Activated naive CD8-positive, alpha-beta T cell (primary cell): ENCODE measurements around the gene PHF8.

Experiments
- H3K27ac Mint-ChIP-seq: one replicate; pipeline ENCODE4 v1.8.0; 2021; ENCODE audit warnings: mixed read lengths
- H3K27me3 Mint-ChIP-seq: one replicate; pipeline ENCODE4 v1.8.0; 2021; ENCODE audit warnings: mixed read lengths
- H3K36me3 Mint-ChIP-seq: one replicate; pipeline ENCODE4 v1.8.0; 2021; ENCODE audit warnings: mixed read lengths
- H3K4me1 Mint-ChIP-seq: one replicate; pipeline ENCODE4 v1.8.0; 2021; ENCODE audit warnings: low read depth, mixed read lengths
- H3K4me3 Mint-ChIP-seq: one replicate; pipeline ENCODE4 v1.8.0; 2021; ENCODE audit warnings: mild to moderate bottlenecking, mixed read lengths
- H3K9me3 Mint-ChIP-seq: one replicate; pipeline ENCODE4 v1.8.0; 2021; ENCODE audit warnings: low read depth, mixed read lengths

Gene PHF8

DNA sequence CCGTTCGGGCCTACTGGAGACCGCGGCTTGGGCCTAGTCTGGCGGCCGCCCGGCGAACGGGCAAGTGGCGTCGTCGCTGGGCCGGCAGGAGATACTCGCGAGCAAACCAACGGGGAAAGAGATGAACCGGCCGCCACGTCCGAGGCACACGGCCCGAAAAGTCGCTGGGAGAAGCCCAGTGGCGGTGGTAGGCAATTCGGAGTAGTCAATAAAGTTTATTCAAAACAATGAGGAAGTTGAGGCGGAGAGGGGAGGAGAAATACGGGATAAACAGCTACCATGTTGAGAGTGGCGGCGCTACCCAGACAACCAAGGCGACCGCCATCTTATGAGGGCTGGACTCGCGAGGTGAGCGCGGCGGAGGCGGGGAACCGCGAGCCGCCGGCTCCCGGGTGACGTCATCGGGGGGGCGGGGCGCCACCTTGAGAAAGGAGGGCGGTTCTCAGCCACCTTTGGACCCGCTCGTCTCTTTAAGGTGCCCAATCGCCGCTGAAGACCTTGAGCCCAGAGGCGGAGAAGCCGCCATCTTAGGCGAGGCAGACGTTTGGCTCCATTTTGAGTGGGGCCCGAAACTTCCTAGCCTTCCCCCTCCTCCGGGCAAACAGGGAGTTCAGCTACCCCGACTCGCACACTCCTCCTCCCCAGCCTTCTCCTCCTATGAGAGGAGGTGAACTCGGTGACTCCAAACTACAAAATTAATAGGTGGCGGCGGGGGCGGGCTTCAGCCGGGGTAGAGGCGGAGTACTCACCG lies at the start of gene PHF8:
Gene PHF8, minus strand, starts transcription at position 348 of the 751 bp plus-strand sequence. CDS start 1,745 bp downstream, outside the sequence.
- Mint-ChIP-seq H3K27ac (peak within 1 kb of the TSS; percentile 94), H3K9me3 (no peaks in the 10 kb centered on the region), H3K36me3 (no peaks in the 10 kb centered on the region), H3K4me1 (peaks cover 16% of the 10 kb centered on the region), H3K27me3 (no peaks in the 10 kb centered on the region), H3K4me3 (peak within 1 kb of the TSS; percentile 96)

DNA sequence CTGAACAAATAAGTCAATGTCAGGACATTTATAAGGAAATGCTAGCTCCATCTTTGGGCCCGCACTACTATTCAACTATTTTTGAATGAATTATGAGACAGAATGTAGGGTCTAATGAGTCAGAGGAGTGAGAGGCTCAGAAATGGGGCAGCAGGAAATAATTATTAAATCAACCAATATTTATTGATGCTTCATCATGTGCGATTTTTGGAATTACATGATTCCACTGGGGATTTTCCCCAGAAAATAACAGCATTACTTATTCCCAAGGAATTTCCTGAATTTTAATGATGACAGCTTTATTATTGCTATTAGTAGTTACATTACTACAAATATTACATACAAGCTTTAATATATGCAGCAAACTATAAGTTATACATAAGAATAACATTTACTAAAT lies 49.3 kb upstream of the PHF8 start:
- Mint-ChIP-seq H3K4me1 (no peaks in the 10 kb centered on the region), H3K4me3 (no peak overlapping the region), H3K27ac (no peak overlapping the region), H3K36me3 (no peaks in the 10 kb centered on the region), H3K27me3 (no peaks in the 10 kb centered on the region), H3K9me3 (no peaks in the 10 kb centered on the region)

DNA sequence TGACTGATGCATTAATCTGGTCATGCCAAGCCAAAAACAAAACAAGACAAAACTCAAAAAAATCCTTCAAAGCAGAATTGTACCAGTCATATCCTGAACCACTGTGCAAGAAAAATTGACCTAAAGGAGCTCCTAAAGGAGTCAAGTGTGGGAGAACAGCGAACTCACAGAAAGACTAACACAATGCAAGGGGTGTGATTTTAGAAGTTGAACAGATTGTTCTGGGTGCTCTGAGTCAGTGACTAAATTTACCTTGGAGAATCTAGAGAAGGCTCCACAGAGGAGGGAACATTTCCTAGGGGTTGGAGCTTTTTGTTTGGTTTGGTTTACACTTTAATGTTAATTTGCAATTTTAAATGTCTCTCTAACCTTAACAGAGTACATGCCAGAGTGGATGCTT lies 48.9 kb upstream of the PHF8 start:
- H3K4me3 Mint-ChIP-seq: no peak overlapping the region
- no peaks in the 10 kb centered on the region for H3K36me3 Mint-ChIP-seq
- no peak overlapping the region for H3K27ac Mint-ChIP-seq
- H3K9me3 Mint-ChIP-seq: no peaks in the 10 kb centered on the region
- no peaks in the 10 kb centered on the region for H3K27me3 Mint-ChIP-seq
- H3K4me1 Mint-ChIP-seq: no peaks in the 10 kb centered on the region

DNA sequence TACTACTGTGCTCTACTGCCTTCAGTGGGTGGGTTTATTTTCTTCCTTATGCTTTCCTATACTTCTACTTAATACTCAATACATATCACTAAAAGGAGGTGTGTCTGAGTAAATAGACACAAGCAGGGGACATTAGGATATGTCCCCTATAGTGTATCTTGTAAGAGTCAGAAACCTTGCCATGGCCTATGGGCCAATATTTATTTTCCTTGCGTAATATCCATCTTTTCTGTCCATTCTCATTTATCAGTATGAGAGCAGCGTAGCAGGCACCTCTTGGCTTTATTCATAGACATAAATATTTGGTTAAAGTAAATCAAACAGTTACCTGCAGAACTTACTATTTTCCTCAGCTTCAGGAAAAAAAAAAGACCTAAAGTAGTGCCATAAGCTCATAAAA lies 46.6 kb upstream of the PHF8 start:
- H3K4me3 Mint-ChIP-seq: no peak overlapping the region
- H3K4me1 Mint-ChIP-seq: no peaks in the 10 kb centered on the region
- peaks cover 3% of the 10 kb centered on the region for H3K36me3 Mint-ChIP-seq
- H3K27me3 Mint-ChIP-seq: no peaks in the 10 kb centered on the region
- H3K9me3 Mint-ChIP-seq: no peaks in the 10 kb centered on the region
- no peak overlapping the region for H3K27ac Mint-ChIP-seq

DNA sequence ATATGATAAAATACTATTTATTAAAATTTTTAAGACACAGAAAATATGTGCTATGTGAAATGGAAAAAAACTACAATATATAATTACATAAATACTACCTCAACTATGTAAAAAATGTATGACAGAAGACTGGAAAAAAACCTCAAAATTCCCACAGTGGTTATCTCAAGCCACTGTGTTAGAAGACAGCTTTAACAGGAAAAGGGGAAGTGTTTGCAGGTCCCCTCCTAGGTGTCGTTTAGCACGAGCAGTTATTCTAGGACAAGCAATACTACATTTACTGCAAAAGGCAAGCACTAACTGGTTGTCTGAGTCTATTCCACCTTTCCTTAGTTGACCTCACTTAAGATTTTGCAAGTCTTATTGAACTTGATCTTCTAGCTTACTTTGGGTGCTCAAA lies 44.9 kb upstream of the PHF8 start:
- Mint-ChIP-seq H3K36me3 (peaks cover 3% of the 10 kb centered on the region), H3K4me3 (no peak overlapping the region), H3K4me1 (no peaks in the 10 kb centered on the region), H3K27me3 (no peaks in the 10 kb centered on the region), H3K9me3 (no peaks in the 10 kb centered on the region), H3K27ac (no peak overlapping the region)

DNA sequence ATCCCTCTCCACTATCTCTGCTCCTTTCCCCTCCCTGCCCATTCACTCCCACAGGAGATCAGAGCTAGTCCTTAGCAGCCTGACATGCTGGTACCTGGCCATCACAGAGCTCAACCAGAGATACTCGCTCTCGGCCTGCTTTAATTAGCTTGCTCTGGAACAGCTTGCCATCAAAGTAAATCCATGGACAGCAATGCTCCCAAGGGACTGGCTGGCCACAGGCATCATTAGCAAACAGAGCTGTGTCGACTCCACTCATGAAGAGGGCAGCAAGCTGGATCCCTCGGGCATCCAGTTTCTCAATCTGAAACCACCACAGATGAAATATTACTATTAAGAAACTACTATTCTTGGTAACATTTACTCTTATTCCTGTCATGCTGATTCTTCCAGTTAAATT lies 43.4 kb upstream of the PHF8 start:
- H3K4me3 Mint-ChIP-seq: no peak overlapping the region
- no peaks in the 10 kb centered on the region for H3K4me1 Mint-ChIP-seq
- peaks cover 3% of the 10 kb centered on the region for H3K36me3 Mint-ChIP-seq
- H3K27ac Mint-ChIP-seq: no peak overlapping the region
- H3K27me3 Mint-ChIP-seq: no peaks in the 10 kb centered on the region
- no peaks in the 10 kb centered on the region for H3K9me3 Mint-ChIP-seq

DNA sequence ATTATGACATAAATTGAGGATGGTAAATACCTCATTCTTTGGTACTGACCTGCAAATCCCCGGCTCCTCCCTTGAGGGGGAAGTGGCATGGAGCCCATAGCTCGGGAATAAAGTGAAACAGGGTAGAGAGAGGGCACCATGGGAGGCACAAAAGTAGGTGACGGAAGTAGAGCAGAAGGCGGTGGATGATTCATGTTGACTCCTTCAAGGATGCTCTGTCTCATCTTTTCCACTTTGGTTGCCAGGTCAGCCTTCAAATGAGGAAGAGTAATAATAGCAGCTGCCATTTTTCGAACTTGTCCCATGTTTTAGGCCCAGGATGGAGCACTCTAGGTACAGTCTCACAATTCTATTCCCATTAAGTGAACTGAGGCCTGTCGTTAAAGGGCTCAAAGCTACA lies 41.4 kb upstream of the PHF8 start:
- Mint-ChIP-seq H3K4me1 (no peaks in the 10 kb centered on the region), H3K4me3 (no peak overlapping the region), H3K9me3 (no peaks in the 10 kb centered on the region), H3K36me3 (peaks cover 3% of the 10 kb centered on the region), H3K27ac (no peak overlapping the region), H3K27me3 (no peaks in the 10 kb centered on the region)

DNA sequence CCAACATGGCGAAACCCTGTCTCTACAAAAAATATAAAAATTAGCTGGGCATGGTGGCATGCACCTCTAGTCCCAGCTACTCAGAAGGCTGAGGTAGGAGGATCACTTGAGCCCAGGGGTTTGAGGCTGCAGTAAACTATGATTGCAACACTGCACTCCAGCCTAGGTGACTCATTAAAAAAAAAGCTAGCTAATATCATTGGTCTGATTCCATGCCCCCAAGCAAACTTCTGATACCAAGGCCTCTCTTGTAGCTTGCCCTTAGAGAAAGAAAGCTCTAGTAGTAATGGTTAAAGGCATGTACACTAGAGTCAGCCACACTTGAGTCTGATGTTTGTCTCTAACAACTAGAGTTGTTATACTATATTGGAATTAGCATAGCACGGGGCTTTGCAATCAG lies 32.6 kb upstream of the PHF8 start:
- H3K36me3 Mint-ChIP-seq: no peaks in the 10 kb centered on the region
- no peak overlapping the region for H3K27ac Mint-ChIP-seq
- H3K27me3 Mint-ChIP-seq: no peaks in the 10 kb centered on the region
- no peaks in the 10 kb centered on the region for H3K9me3 Mint-ChIP-seq
- H3K4me1 Mint-ChIP-seq: no peaks in the 10 kb centered on the region
- H3K4me3 Mint-ChIP-seq: no peak overlapping the region

DNA sequence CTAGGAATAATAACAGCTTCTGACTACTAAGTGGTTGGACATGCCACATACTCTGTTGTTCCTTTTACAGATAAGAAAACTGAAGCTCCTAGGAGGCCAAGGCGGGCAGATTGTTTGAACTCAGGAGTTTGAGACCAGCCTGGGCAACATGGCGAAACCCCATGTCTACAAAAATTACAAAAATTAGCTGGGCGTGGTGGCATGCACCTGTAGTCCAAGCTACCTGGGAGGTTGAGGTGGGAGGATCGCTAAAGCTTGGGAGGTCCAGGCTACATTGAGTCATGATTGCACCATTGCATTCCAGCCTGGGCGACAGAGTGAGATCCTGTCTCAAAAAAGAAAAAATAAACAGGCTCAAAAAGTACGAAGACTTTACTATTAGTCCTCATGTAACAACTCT lies 30.6 kb upstream of the PHF8 start:
- Mint-ChIP-seq H3K27me3 (no peaks in the 10 kb centered on the region), H3K4me3 (no peak overlapping the region), H3K36me3 (no peaks in the 10 kb centered on the region), H3K27ac (no peak overlapping the region), H3K9me3 (no peaks in the 10 kb centered on the region), H3K4me1 (no peaks in the 10 kb centered on the region)

DNA sequence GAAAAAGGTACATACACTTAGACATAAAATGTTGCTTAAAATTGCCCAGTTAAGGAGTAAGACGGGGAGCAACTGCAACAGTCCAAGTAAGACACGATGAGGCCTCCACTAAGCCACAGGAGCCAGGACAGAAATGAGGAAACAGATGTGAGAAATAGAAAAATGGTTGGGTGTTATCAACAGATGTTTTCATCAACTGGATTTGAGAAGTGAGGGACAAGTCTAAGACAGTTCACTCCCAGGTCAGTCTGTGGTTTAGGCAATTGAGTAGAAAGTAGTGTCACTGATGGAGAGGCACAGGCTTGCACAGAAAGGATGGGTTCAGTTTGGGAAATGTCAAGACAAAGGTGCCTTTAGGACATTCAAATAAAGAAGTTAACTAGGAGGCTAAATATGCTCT lies 23.5 kb upstream of the PHF8 start:
- Mint-ChIP-seq H3K36me3 (peaks cover 2% of the 10 kb centered on the region), H3K4me1 (no peaks in the 10 kb centered on the region), H3K9me3 (no peaks in the 10 kb centered on the region), H3K4me3 (no peak overlapping the region), H3K27me3 (no peaks in the 10 kb centered on the region), H3K27ac (no peak overlapping the region)

DNA sequence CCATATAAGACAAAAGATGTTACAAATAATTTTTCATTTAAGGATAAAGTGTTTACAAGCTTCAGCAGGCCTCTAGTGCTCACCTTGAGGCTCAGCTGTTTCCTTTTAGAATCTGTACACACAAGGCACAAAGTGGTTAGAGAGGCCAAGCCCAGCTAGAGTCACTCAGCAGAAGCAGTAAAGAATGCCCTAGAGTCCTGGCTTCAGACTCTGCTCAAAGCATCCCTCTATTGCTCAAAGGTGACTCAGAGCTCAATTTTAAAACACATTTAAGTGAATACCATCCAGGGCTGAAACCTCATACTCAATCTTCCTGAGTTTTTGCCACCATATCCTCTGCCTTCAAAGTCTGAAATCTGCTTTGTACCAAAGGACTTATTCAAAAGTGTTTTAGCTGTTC lies 22.6 kb upstream of the PHF8 start:
- no peaks in the 10 kb centered on the region for H3K27me3 Mint-ChIP-seq
- no peaks in the 10 kb centered on the region for H3K9me3 Mint-ChIP-seq
- no peaks in the 10 kb centered on the region for H3K4me1 Mint-ChIP-seq
- H3K27ac Mint-ChIP-seq: no peak overlapping the region
- no peak overlapping the region for H3K4me3 Mint-ChIP-seq
- H3K36me3 Mint-ChIP-seq: peaks cover 2% of the 10 kb centered on the region

DNA sequence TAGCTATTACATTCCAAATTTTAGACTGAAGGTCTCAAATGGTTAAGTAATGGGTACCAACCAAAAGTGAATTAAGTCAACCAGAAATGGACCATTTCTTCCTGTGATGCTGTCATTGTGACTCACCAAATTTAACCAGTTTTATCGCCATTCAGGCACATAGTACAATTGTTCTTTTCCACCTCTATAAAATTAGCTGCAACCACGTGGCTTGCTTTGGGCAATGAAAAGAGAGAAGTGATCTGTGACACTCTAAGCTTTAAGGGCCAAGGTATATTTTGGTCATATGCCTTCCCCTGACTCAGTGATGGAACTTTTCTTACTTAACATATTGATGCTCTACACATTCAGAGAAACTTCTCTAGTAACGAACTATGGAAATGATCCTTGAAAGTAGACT lies 20.3 kb upstream of the PHF8 start:
- H3K27ac Mint-ChIP-seq: no peak overlapping the region
- no peaks in the 10 kb centered on the region for H3K27me3 Mint-ChIP-seq
- peaks cover 2% of the 10 kb centered on the region for H3K36me3 Mint-ChIP-seq
- no peak overlapping the region for H3K4me3 Mint-ChIP-seq
- H3K9me3 Mint-ChIP-seq: no peaks in the 10 kb centered on the region
- H3K4me1 Mint-ChIP-seq: no peaks in the 10 kb centered on the region

DNA sequence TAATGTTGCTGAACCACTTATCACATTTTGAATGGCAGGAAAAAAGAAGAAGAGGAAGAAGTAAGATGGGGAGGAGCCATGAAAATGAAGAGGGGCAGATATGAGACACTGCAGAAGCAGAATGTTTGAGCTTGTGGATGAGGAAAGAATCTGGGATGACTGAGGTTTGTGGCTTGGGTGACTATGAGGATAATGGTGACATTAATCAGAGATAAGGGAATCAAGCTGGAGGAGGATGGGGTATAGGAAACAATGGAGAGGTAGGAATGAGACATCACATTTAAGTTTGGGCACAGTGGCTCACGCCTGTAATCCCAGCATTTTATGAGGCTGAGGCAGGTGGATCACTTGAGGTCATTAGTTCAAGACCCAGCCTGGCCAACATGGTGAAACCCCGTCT lies 19.1 kb upstream of the PHF8 start:
- no peaks in the 10 kb centered on the region for H3K4me1 Mint-ChIP-seq
- H3K9me3 Mint-ChIP-seq: no peaks in the 10 kb centered on the region
- H3K27ac Mint-ChIP-seq: no peak overlapping the region
- H3K27me3 Mint-ChIP-seq: no peaks in the 10 kb centered on the region
- H3K36me3 Mint-ChIP-seq: peaks cover 2% of the 10 kb centered on the region
- no peak overlapping the region for H3K4me3 Mint-ChIP-seq

DNA sequence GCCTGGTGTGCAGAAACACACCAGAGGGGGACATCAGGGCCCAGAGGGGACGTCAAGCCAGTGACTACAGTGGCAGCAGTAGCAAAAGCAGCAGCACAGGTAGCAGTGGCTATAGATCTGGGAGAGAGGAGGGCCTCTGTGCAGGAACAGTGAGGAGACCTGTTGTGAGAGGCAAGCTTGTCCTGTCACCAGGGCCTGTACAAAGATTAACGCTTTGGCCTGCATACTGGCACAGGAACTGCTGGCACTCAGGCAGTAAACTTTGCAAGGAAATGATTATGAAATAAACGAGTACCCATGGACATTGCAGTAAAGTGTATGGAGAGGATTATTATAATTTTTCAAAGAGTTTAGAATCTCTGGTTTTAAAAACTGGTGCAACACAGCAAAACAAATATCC lies 5.5 kb upstream of the PHF8 start:
- no peaks in the 10 kb centered on the region for H3K36me3 Mint-ChIP-seq
- H3K27ac Mint-ChIP-seq: no peak overlapping the region
- no peak overlapping the region for H3K4me3 Mint-ChIP-seq
- peaks cover 7% of the 10 kb centered on the region for H3K4me1 Mint-ChIP-seq
- H3K9me3 Mint-ChIP-seq: no peaks in the 10 kb centered on the region
- H3K27me3 Mint-ChIP-seq: no peaks in the 10 kb centered on the region

DNA sequence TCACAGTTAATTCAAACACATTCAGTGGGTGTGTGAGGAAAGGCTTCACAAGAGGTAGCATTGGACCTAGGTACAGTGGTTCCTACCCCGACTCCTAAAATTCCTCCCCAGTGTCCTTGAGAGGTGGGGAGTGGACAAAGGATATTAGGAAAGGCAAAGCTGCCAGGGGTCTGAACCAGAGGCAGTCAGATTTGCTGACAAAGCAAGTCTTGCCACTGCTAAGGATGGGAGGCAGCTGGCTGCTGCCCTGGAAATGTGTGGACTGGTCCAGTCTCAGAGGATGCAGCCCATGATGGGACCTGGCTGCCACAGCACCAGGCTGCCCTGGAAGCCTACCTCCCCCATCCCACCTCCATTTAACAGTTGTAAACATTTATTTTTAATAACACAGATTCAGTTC lies 4.1 kb upstream of the PHF8 start:
- H3K9me3 Mint-ChIP-seq: no peaks in the 10 kb centered on the region
- no peak overlapping the region for H3K4me3 Mint-ChIP-seq
- H3K4me1 Mint-ChIP-seq: peaks cover 7% of the 10 kb centered on the region
- H3K27ac Mint-ChIP-seq: no peak overlapping the region
- no peaks in the 10 kb centered on the region for H3K27me3 Mint-ChIP-seq
- H3K36me3 Mint-ChIP-seq: no peaks in the 10 kb centered on the region

DNA sequence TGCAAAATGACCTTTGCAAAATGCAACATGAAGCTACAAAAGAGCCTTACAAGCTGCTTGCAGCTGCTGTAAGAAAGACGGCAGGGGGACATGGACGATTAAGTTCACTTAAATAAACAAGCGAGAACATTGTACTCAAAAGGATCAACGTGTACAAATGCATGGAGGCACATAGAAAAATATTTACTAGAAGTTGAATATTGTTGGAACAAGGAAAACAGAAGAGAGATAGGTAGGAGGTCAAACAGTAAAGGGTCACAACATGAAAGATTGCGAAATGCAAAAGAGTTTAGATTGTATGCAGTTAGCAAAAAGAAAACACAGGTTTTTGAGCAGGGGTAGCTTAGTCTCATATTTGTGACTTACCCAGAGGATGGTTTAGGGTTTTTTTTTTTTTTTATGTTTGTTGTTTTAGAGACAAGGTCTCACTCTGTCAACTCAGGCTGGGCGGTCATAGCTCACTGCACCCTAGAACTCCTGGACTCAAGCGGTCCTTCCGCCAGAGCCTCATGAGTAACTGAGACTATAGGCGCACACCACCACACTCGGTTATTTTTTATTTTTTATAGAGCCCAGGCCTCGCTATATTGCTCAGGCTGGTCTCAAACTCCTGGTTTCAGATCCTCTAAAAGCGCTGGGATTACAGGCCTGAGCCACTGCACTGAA lies 1.4 kb upstream of the PHF8 start:
- Mint-ChIP-seq H3K27me3 (no peaks in the 10 kb centered on the region), H3K27ac (peak overlapping the region; percentile 94), H3K36me3 (no peaks in the 10 kb centered on the region), H3K9me3 (no peaks in the 10 kb centered on the region), H3K4me3 (peak overlapping the region; percentile 96), H3K4me1 (peaks cover 13% of the 10 kb centered on the region)
